ENCODE measurements around the gene HSF2BP.

Gene HSF2BP

DNA sequence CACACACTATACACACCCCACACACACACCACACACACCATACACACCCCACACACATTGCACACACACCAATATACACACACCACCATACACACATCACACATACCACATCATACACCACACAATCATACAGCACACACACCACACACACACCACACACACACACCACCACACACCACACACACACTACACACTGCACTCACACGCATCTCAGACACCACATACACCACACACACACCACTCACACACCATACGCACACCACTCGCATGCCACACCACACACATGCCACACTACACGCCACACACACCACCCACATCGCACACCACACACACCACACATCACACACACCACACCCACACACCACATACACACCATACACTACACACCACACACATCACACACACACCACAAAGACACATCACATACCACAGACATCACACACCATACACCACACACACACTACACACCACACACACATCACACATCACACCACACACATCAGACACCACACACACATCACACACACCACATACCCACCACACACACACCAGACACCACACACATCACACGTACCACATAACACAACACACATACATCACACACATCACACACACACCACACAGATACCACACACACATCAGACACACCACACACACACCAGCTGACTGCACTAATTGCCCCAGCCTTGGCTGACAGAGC, 54.6 kb downstream of the HSF2BP start:
- Histone ChIP-seq H2AK5ac (ENCODE audit: low read length) (no peak overlapping the region), H3K27ac (ENCODE audit: low read depth, low read length) (no peak overlapping the region), H4K5ac (ENCODE audit: low read length) (no peak overlapping the region), H3K4me3 (ENCODE audit: low read length) (no peak overlapping the region), H4K8ac (ENCODE audit: low read depth, low read length) (no peak overlapping the region), H2BK15ac (replicated peaks; ENCODE audit: low read depth) (no peak overlapping the region), H3K4ac (ENCODE audit: low read depth, low read length) (no peak overlapping the region), H3K79me2 (ENCODE audit: control insufficient read depth, insufficient read depth, low read length) (no peaks in the 10 kb centered on the region), H3K4me2 (ENCODE audit: low read length) (no peak overlapping the region), H3K56ac (ENCODE audit: low read length) (no peak overlapping the region), H2BK120ac (ENCODE audit: low read depth, low read length) (no peak overlapping the region), H3K4me1 (ENCODE audit: control insufficient read depth, low read depth, low read length) (no peaks in the 10 kb centered on the region), H2BK5ac (ENCODE audit: low read length) (no peak overlapping the region), H3K79me1 (ENCODE audit: low read length) (no peaks in the 10 kb centered on the region), H3K9ac (ENCODE audit: low read length) (no peak overlapping the region), H3K27me3 (ENCODE audit: insufficient read depth, low read length, poor library complexity) (no peaks in the 10 kb centered on the region), H3K36me3 (ENCODE audit: control insufficient read depth, insufficient read depth, low read length) (no peaks in the 10 kb centered on the region), H3K18ac (ENCODE audit: low read length) (no peak overlapping the region), H3K23ac (ENCODE audit: low read length) (no peak overlapping the region)
- WGBS (ENCODE audit: extremely low coverage, insufficient coverage, low lambda C conversion rate), result 100% methylated on average over 4 of the region's 6 CpGs
- DNase-seq, result no peak

GRCh38 chr21:43603641-43604504, 55.4 kb downstream of the HSF2BP start:
- no peak overlapping the region for H2AK5ac ChIP-seq (ENCODE audit: low read length)

DNA sequence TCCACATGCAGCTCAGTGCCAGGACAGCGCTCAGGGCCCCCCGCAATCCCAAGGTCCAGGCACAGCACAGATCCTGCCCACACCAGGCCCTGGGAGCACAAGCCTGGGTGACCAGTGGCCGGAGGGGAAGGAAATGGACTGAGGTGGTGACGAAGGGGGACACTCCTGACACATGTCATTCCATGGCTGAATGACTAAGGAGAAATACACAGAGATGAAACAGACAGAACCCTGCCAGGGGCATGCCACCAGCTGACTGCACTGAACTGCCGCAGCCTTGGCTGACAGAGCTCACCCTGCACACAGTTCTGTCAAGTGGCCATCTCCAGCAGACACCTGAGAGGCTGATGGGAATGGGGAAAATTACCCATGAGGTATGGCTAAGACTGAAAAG, 56.1 kb downstream of the HSF2BP start:
- Histone ChIP-seq H3K27me3 (ENCODE audit: insufficient read depth, low read length, poor library complexity) (no peaks in the 10 kb centered on the region), H3K4me1 (ENCODE audit: control insufficient read depth, low read depth, low read length) (no peaks in the 10 kb centered on the region), H3K4ac (ENCODE audit: low read depth, low read length) (no peak overlapping the region), H3K4me3 (ENCODE audit: low read length) (no peak overlapping the region), H3K4me2 (ENCODE audit: low read length) (no peak overlapping the region), H3K9ac (ENCODE audit: low read length) (no peak overlapping the region), H4K8ac (ENCODE audit: low read depth, low read length) (no peak overlapping the region), H3K79me1 (ENCODE audit: low read length) (no peaks in the 10 kb centered on the region), H2BK15ac (replicated peaks; ENCODE audit: low read depth) (no peak overlapping the region), H3K27ac (ENCODE audit: low read depth, low read length) (no peak overlapping the region), H4K5ac (ENCODE audit: low read length) (no peak overlapping the region), H3K36me3 (ENCODE audit: control insufficient read depth, insufficient read depth, low read length) (no peaks in the 10 kb centered on the region), H3K56ac (ENCODE audit: low read length) (no peak overlapping the region), H3K23ac (ENCODE audit: low read length) (no peak overlapping the region), H2BK120ac (ENCODE audit: low read depth, low read length) (no peak overlapping the region), H3K79me2 (ENCODE audit: control insufficient read depth, insufficient read depth, low read length) (no peaks in the 10 kb centered on the region), H2BK5ac (ENCODE audit: low read length) (no peak overlapping the region), H2AK5ac (ENCODE audit: low read length) (no peak overlapping the region), H3K18ac (ENCODE audit: low read length) (no peak overlapping the region)
- no peak for DNase-seq
- no CpG with 5 or more reads among the region's 5 CpGs for WGBS (ENCODE audit: extremely low coverage, insufficient coverage, low lambda C conversion rate)

More at GRCh38 chr21:43603641-43604504, 55.4 kb downstream of the HSF2BP start:
- Histone ChIP-seq H3K36me3 (ENCODE audit: control insufficient read depth, insufficient read depth, low read length) (no peaks in the 10 kb centered on the region), H3K18ac (ENCODE audit: low read length) (no peak overlapping the region), H2BK120ac (ENCODE audit: low read depth, low read length) (no peak overlapping the region), H3K9ac (ENCODE audit: low read length) (no peak overlapping the region), H2BK15ac (replicated peaks; ENCODE audit: low read depth) (no peak overlapping the region), H4K5ac (ENCODE audit: low read length) (no peak overlapping the region), H3K27me3 (ENCODE audit: insufficient read depth, low read length, poor library complexity) (no peaks in the 10 kb centered on the region), H4K8ac (ENCODE audit: low read depth, low read length) (no peak overlapping the region), H3K4me2 (ENCODE audit: low read length) (no peak overlapping the region), H3K4me3 (ENCODE audit: low read length) (no peak overlapping the region), H3K27ac (ENCODE audit: low read depth, low read length) (no peak overlapping the region), H3K79me1 (ENCODE audit: low read length) (no peaks in the 10 kb centered on the region), H3K4ac (ENCODE audit: low read depth, low read length) (no peak overlapping the region), H3K4me1 (ENCODE audit: control insufficient read depth, low read depth, low read length) (no peaks in the 10 kb centered on the region), H2BK5ac (ENCODE audit: low read length) (no peak overlapping the region), H3K56ac (ENCODE audit: low read length) (no peak overlapping the region), H3K23ac (ENCODE audit: low read length) (no peak overlapping the region), H3K79me2 (ENCODE audit: control insufficient read depth, insufficient read depth, low read length) (no peaks in the 10 kb centered on the region)
- DNase-seq, result peak; percentile 27
- WGBS (ENCODE audit: extremely low coverage, insufficient coverage, low lambda C conversion rate), result 100% methylated on average over 2 of the region's 8 CpGs

GRCh38 chr21:43602266-43603232, 56.7 kb downstream of the HSF2BP start:
- H3K4ac ChIP-seq (ENCODE audit: low read depth, low read length), result no peak overlapping the region

DNA sequence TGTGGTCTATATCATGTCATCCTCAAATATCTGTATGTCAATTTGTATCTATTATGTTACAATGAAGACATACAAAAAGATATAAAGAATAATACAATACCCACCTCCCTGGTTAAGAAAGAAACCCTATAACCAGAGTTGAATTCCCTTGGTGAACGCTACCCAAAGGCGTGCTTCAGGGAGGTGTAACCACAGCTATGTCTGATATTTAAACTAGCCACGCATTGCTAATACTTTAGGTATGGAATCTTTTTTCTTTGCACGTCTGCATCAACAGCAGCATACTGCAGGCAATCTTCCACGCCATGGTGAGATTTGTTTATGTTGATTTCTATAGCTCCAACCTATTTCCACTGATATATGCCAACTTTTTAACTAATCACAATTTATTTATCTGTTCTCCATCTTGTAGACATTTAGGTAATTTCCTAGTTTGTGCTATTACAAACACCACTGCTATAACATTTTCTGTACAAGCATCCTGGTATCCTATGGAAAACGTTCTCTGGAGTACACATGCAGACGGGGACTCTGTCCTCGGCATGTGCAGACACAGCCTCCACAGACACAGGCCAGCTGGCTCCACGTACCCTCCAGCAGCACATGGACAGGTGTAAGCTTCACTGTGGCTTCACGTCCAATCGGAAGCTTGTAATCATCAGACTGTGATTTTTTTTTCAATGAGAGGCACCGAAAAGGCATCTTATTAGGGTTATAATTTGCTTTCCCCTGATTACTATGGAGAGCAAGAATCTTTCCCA, 58.5 kb downstream of the HSF2BP start:
- H3K9ac ChIP-seq (ENCODE audit: low read length), result no peak overlapping the region
- H3K36me3 ChIP-seq (ENCODE audit: control insufficient read depth, insufficient read depth, low read length), result no peaks in the 10 kb centered on the region
- H2BK5ac ChIP-seq (ENCODE audit: low read length), result no peak overlapping the region
- no peaks in the 10 kb centered on the region for H3K4me1 ChIP-seq (ENCODE audit: control insufficient read depth, low read depth, low read length)
- no peak overlapping the region for H2BK120ac ChIP-seq (ENCODE audit: low read depth, low read length)
- no peak overlapping the region for H3K4me3 ChIP-seq (ENCODE audit: low read length)
- no CpG with 5 or more reads among the region's 12 CpGs for WGBS (ENCODE audit: extremely low coverage, insufficient coverage, low lambda C conversion rate)
- no peak overlapping the region for H3K56ac ChIP-seq (ENCODE audit: low read length)
- H4K5ac ChIP-seq (ENCODE audit: low read length), result no peak overlapping the region
- H3K4ac ChIP-seq (ENCODE audit: low read depth, low read length), result no peak overlapping the region
- H4K8ac ChIP-seq (ENCODE audit: low read depth, low read length), result no peak overlapping the region
- H3K27me3 ChIP-seq (ENCODE audit: insufficient read depth, low read length, poor library complexity), result no peaks in the 10 kb centered on the region
- H3K79me1 ChIP-seq (ENCODE audit: low read length), result no peaks in the 10 kb centered on the region
- no peak overlapping the region for H2AK5ac ChIP-seq (ENCODE audit: low read length)
- DNase-seq, result no peak
- H2BK15ac ChIP-seq (replicated peaks; ENCODE audit: low read depth), result no peak overlapping the region
- no peak overlapping the region for H3K18ac ChIP-seq (ENCODE audit: low read length)
- no peak overlapping the region for H3K4me2 ChIP-seq (ENCODE audit: low read length)
- H3K27ac ChIP-seq (ENCODE audit: low read depth, low read length), result no peak overlapping the region
- no peaks in the 10 kb centered on the region for H3K79me2 ChIP-seq (ENCODE audit: control insufficient read depth, insufficient read depth, low read length)
- H3K23ac ChIP-seq (ENCODE audit: low read length), result no peak overlapping the region

More at GRCh38 chr21:43602266-43603232, 56.7 kb downstream of the HSF2BP start:
- no peak overlapping the region for H3K4me2 ChIP-seq (ENCODE audit: low read length)
- no peak for DNase-seq
- H3K23ac ChIP-seq (ENCODE audit: low read length), result no peak overlapping the region
- no peak overlapping the region for H2BK15ac ChIP-seq (replicated peaks; ENCODE audit: low read depth)
- no CpG with 5 or more reads among the region's 13 CpGs for whole genome bisulfite sequencing (ENCODE audit: extremely low coverage, insufficient coverage, low lambda C conversion rate)
- no peak overlapping the region for H3K4me3 ChIP-seq (ENCODE audit: low read length)
- H2AK5ac ChIP-seq (ENCODE audit: low read length), result no peak overlapping the region
- H4K8ac ChIP-seq (ENCODE audit: low read depth, low read length), result no peak overlapping the region
- H3K79me1 ChIP-seq (ENCODE audit: low read length), result no peaks in the 10 kb centered on the region
- H3K36me3 ChIP-seq (ENCODE audit: control insufficient read depth, insufficient read depth, low read length), result no peaks in the 10 kb centered on the region
- H2BK5ac ChIP-seq (ENCODE audit: low read length), result no peak overlapping the region
- H4K5ac ChIP-seq (ENCODE audit: low read length), result no peak overlapping the region
- no peaks in the 10 kb centered on the region for H3K27me3 ChIP-seq (ENCODE audit: insufficient read depth, low read length, poor library complexity)
- no peak overlapping the region for H3K18ac ChIP-seq (ENCODE audit: low read length)
- no peak overlapping the region for H3K9ac ChIP-seq (ENCODE audit: low read length)
- no peak overlapping the region for H3K27ac ChIP-seq (ENCODE audit: low read depth, low read length)
- no peaks in the 10 kb centered on the region for H3K79me2 ChIP-seq (ENCODE audit: control insufficient read depth, insufficient read depth, low read length)
- H3K4me1 ChIP-seq (ENCODE audit: control insufficient read depth, low read depth, low read length), result no peaks in the 10 kb centered on the region
- no peak overlapping the region for H2BK120ac ChIP-seq (ENCODE audit: low read depth, low read length)
- H3K56ac ChIP-seq (ENCODE audit: low read length), result no peak overlapping the region

All from mesendoderm (in vitro differentiated cells).